Chondrocyte (in vitro differentiated cells): Measurements from ENCODE around the gene ATXN7L1. TPM values are rescaled to one million over a fixed set of nuclear protein-coding genes. Genes with fewer than 3 reads are reported as not detected.

Experiments
- DNase-seq: peaks from one replicate; pipeline ENCODE4 v3.0.0; 2021; ENCODE audit warnings: mixed read lengths, low spot score
- H3K27ac Mint-ChIP-seq: one replicate; pipeline ENCODE4 v1.8.0; 2021; ENCODE audit warnings: mild to moderate bottlenecking, moderate library complexity, mixed read lengths; ENCODE audit not compliant: unreplicated experiment
- H3K27me3 Mint-ChIP-seq: 2 replicates; pipeline ENCODE4 v1.8.0; 2021; ENCODE audit warnings: low read depth, mixed read lengths
- H3K36me3 Mint-ChIP-seq: 2 replicates; pipeline ENCODE4 v1.8.0; 2021; ENCODE audit warnings: low read depth, mixed read lengths
- H3K4me1 Mint-ChIP-seq: 2 replicates; pipeline ENCODE4 v1.8.0; 2021; ENCODE audit warnings: low read depth, mild to moderate bottlenecking, mixed read lengths
- H3K4me3 Mint-ChIP-seq: one replicate; pipeline ENCODE4 v1.8.0; 2021; ENCODE audit warnings: mild to moderate bottlenecking, moderate library complexity, mixed read lengths; ENCODE audit not compliant: unreplicated experiment
- H3K9me3 Mint-ChIP-seq: 2 replicates; pipeline ENCODE4 v1.8.0; 2021; ENCODE audit warnings: low read depth, mixed read lengths
- total RNA-seq: library from RNA; stranded (reverse); gene quantifications from 3 replicates; pipeline ENCODE4 v1.2.1, GENCODE V29; 2021
- TF ChIP-seq, protein P1 (sequence below): fragments of 200-600 bp; sonication (generic); IDR thresholded peaks from 2 replicates; pipeline ENCODE4 v1.5.0; 2021; ENCODE audit warnings: antibody characterized with exemption, mild to moderate bottlenecking, moderate library complexity

ATXN7L1 gene
- total RNA-seq, 1 donor from 2014 or later, result 6.4 TPM

DNA sequence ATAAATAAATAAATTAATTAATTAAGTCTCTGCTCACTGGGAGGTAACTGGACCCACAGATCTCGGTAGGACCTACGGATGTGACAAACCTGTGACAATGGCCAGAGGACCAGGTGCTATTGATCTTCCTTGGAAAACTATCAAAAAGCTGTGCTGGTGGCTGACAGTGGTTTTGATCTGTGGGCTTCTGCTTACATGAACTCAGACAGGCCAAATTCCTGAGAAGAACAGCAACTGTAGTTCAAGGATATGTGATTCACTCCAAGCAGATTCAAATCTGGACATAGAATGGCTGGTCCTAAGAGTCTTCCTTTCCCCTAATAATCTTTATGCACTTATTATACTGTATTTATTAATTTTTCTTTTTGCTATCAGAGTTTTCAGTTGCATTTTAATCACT, 80.0 kb downstream of the ATXN7L1 start:
- Mint-ChIP-seq H3K4me3 (no peak overlapping the region), H3K27me3 (no peaks in the 10 kb centered on the region), H3K4me1 (peaks cover 16% of the 10 kb centered on the region), H3K27ac (no peak overlapping the region), H3K9me3 (peaks cover 3% of the 10 kb centered on the region), H3K36me3 (peaks cover 8% of the 10 kb centered on the region)
- TF ChIP-seq, protein P1, sequence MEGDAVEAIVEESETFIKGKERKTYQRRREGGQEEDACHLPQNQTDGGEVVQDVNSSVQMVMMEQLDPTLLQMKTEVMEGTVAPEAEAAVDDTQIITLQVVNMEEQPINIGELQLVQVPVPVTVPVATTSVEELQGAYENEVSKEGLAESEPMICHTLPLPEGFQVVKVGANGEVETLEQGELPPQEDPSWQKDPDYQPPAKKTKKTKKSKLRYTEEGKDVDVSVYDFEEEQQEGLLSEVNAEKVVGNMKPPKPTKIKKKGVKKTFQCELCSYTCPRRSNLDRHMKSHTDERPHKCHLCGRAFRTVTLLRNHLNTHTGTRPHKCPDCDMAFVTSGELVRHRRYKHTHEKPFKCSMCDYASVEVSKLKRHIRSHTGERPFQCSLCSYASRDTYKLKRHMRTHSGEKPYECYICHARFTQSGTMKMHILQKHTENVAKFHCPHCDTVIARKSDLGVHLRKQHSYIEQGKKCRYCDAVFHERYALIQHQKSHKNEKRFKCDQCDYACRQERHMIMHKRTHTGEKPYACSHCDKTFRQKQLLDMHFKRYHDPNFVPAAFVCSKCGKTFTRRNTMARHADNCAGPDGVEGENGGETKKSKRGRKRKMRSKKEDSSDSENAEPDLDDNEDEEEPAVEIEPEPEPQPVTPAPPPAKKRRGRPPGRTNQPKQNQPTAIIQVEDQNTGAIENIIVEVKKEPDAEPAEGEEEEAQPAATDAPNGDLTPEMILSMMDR, result no peak
- no peak for DNase-seq

DNA sequence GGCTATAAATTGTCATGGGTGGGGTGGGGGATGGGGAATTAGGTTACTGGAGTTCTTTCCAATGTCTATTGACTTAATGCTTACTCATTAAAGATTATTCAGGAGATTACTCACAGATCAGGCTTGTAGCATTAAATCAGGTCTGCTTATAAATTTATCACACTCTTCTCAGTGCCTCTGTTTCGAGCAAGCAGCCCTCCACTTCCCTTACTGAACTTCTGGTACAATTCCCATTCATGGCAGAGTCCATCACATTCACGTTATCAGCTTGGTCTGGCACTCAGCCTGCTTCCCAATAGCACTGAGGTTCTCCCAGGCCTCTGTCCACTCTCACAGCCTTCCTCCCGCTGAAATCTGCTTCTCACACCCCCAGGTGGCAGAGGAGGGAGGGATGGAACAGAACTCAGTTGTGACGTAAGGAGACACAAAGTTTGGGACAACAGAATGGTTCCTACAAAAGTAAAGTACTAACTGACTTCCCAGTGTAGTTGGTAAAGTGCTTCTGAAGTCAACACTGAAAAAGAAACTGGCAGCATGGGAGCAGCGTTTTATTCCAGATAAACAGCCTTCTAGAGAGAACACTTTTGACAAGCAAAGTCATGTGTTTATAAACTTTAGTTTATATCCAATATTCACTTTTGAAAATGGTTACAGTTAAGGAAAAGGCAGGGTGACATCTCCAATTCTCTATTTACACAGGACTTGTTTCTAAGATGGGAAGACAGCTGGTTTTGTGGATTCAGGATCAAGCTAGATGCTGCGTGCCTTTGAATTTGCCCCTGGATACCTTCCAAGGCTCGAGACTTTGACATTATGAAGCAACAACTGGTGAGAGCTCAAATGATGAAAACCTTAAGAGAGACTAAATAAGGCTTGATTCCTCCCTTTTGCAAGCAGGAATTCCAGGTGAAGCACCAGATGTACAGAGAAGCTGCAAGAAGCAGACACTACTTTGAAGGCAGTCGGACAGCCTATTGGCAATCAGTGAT, 81.4 kb downstream of the ATXN7L1 start:
- peaks cover 6% of the 10 kb centered on the region for H3K4me1 Mint-ChIP-seq
- H3K9me3 Mint-ChIP-seq, result peaks cover 3% of the 10 kb centered on the region
- H3K27ac Mint-ChIP-seq, result no peak overlapping the region
- H3K27me3 Mint-ChIP-seq, result no peaks in the 10 kb centered on the region
- TF ChIP-seq, protein P1, result no peak
- H3K36me3 Mint-ChIP-seq, result peaks cover 8% of the 10 kb centered on the region
- no peak overlapping the region for H3K4me3 Mint-ChIP-seq
- DNase-seq, result no peak

DNA sequence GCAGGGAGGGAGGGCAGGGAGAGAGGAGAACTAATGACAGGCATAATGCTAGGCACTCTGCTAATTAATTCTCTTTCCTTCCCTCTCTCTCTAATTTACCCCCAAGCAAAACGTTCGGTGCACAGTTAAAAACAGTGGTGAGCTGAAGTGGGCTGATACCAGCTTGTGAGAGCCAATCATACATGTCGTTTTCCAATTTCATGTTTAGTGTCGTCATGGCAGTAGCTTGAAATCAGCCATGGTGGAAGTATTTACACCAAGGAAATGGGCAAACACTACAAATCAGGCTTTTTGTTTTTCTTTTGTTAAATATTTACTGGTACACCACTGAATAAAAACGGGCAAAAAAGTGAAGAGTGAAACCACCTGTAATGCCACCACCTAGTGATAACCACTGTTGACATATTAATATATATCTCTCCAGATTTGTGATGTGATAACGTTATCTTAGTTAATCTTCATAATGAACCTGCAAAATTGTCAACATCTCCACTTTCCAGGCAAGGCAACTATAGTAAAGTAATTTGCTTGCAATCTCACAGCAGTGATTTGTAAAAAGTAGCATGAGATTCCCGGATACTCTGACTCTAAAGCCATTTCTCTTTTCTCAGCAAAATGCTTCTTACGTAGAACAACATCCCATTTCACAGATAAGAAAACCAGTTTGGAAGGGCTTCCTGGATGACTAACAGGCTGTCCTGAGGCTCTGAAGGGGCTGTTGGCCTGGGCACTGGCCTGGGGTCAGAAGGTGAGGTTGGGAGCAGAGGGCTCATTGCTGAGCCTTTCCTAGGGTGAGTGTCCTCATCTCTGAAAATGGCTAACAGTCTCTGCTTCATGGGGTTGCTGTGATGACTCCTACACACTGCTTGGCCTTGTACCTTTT, 83.7 kb downstream of the ATXN7L1 start:
- DNase-seq, result no peak
- no peaks in the 10 kb centered on the region for H3K27me3 Mint-ChIP-seq
- no peak overlapping the region for H3K27ac Mint-ChIP-seq

DNA sequence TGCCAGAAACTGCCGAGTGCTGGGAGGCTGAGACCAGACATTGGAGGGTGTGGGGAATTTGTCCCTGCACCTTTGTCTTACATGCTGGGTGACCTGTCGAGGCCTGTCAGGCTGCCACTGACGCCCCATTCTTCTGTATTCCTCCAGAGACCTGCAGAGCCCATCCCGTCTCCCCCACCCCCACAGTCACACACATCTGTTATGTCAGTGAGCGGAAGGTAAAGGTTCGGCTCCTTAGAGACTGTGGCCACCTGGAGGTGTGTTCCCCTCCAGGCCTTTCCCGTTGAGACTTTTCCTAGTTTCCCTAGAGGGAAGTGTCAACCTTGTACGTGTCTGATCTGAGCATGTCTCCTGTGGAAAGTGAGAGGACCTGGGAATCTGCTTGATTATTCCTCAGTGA, 84.5 kb downstream of the ATXN7L1 start:
- Mint-ChIP-seq H3K27ac (no peak overlapping the region), H3K4me1 (no peaks in the 10 kb centered on the region), H3K4me3 (no peak overlapping the region)

More for the DNA sequence above, 83.7 kb downstream of the ATXN7L1 start:
- Mint-ChIP-seq H3K36me3 (peaks cover 6% of the 10 kb centered on the region), H3K4me1 (no peaks in the 10 kb centered on the region), H3K4me3 (no peak overlapping the region), H3K9me3 (peaks cover 3% of the 10 kb centered on the region)
- TF ChIP-seq, protein P1, result no peak

More for the DNA sequence above, 84.5 kb downstream of the ATXN7L1 start:
- H3K9me3 Mint-ChIP-seq, result peaks cover 3% of the 10 kb centered on the region
- TF ChIP-seq, protein P1, result no peak
- DNase-seq, result no peak
- no peaks in the 10 kb centered on the region for H3K27me3 Mint-ChIP-seq
- peaks cover 6% of the 10 kb centered on the region for H3K36me3 Mint-ChIP-seq
